K562 (cell line): ENCODE data around the gene DHTKD1. TPM values are rescaled to one million over a fixed set of nuclear protein-coding genes. Genes with fewer than 3 reads are reported as not detected.

ENCODE experiments used
- ASH1L ChIP-seq: fragments of 450-650 bp; IDR thresholded peaks from 2 replicates; pipeline ENCODE4 v1.6.1; 2018; ENCODE audit warnings: borderline replicate concordance, mild to moderate bottlenecking, low read depth; ENCODE audit not compliant: partially characterized antibody
- BRCA1 ChIP-seq, 2 experiments: fragments of 450-650 bp in 1 of 2; sonication (generic) in 1 of 2; formaldehyde crosslinking in 1 of 2; IDR thresholded peaks; 2 replicates each; pipeline versions ENCODE4 v1.5.0 to v1.6.1; 2017 to 2020; ENCODE audit warnings: mild to moderate bottlenecking in 1 of 2, missing genetic modification reagents in 1 of 2
- DMBX1 ChIP-seq: fragments of 250-450 bp; sonication (Bioruptor Pico); IDR thresholded peaks from 2 replicates; pipeline ENCODE4 v1.8.0; 2022; ENCODE audit warnings: inconsistent platforms, mild to moderate bottlenecking, moderate library complexity, borderline replicate concordance
- FOXJ2 ChIP-seq: fragments of 200-800 bp; sonication (Bioruptor generic); IDR thresholded peaks from 2 replicates; pipeline ENCODE4 v1.6.1; 2016; ENCODE audit warnings: missing genetic modification characterization, missing compliant biosample characterization
- FOXM1 ChIP-seq, 2 experiments: fragments of 450-650 bp in 1 of 2; sonication (generic) in 1 of 2; formaldehyde crosslinking in 1 of 2; IDR thresholded peaks; 2 replicates each; pipeline versions ENCODE4 v1.6.1 to v1.9.0; 2017 to 2022; ENCODE audit warnings: low read depth in 2 of 2, mild to moderate bottlenecking in 2 of 2, missing genetic modification reagents in 1 of 2, moderate library complexity in 1 of 2
- ILK ChIP-seq: fragments of 450-650 bp; IDR thresholded peaks from 2 replicates; pipeline ENCODE4 v1.6.1; 2016; ENCODE audit warnings: missing genetic modification characterization, low read depth, mild to moderate bottlenecking, missing compliant biosample characterization, moderate library complexity, borderline replicate concordance
- KLF13 ChIP-seq: fragments of 450-650 bp; IDR thresholded peaks from 2 replicates; pipeline ENCODE4 v1.6.1; 2016; ENCODE audit warnings: missing genetic modification characterization, low read depth, mild to moderate bottlenecking, missing compliant biosample characterization, moderate library complexity, borderline replicate concordance
- MAFG ChIP-seq: fragments of 450-650 bp; conservative IDR thresholded peaks from 2 replicates; pipeline ENCODE4 v1.6.1; 2016; ENCODE audit warnings: missing genetic modification characterization, missing compliant biosample characterization
- PTBP1 ChIP-seq: fragments of 200-400 bp; formaldehyde crosslinking; IDR thresholded peaks from 2 replicates; pipeline ENCODE4 v1.6.1; 2017; ENCODE audit warnings: low read depth, low read length
- PURB ChIP-seq: sonication (generic); formaldehyde crosslinking; IDR thresholded peaks from 2 replicates; pipeline ENCODE4 v1.9.0; 2021; ENCODE audit warnings: low read depth, mild to moderate bottlenecking, missing genetic modification reagents
- RAD21 ChIP-seq, 2 experiments: fragments of 250-450 bp in 1 of 2; fragments of 450-650 bp in 1 of 2; sonication (Bioruptor Pico) in 1 of 2; formaldehyde crosslinking in 1 of 2; IDR thresholded peaks in 1 of 2; conservative IDR thresholded peaks in 1 of 2; 2 replicates each; pipeline versions ENCODE4 v1.4.0 to v1.8.0; 2020 to 2022; ENCODE audit warnings: mild to moderate bottlenecking in 2 of 2, moderate library complexity in 1 of 2
- RHOXF2B ChIP-seq: fragments of 250-450 bp; sonication (Bioruptor Pico); conservative IDR thresholded peaks from 2 replicates; pipeline ENCODE4 v1.5.1; 2021
- SAFB2 ChIP-seq: fragments of 200-400 bp; formaldehyde crosslinking; IDR thresholded peaks from 2 replicates; pipeline ENCODE4 v1.6.1; 2018; ENCODE audit warnings: borderline replicate concordance, low read length, low read depth, moderate library complexity; ENCODE audit not compliant: severe bottlenecking
- TAF9B ChIP-seq: fragments of 450-650 bp; IDR thresholded peaks from 2 replicates; pipeline ENCODE4 v1.6.1; 2018; ENCODE audit warnings: mild to moderate bottlenecking; ENCODE audit not compliant: partially characterized antibody
- ZNF12 ChIP-seq: sonication (generic); formaldehyde crosslinking; IDR thresholded peaks from 2 replicates; pipeline ENCODE4 v1.4.0; 2020; ENCODE audit warnings: mild to moderate bottlenecking, missing genetic modification reagents
- ZNF134 ChIP-seq: fragments of 250-450 bp; sonication (Bioruptor Pico); conservative IDR thresholded peaks from 2 replicates; pipeline ENCODE4 v1.4.0; 2020
- ZNF197 ChIP-seq: fragments of 200-800 bp; sonication (Bioruptor generic); IDR thresholded peaks from 2 replicates; pipeline ENCODE4 v1.6.1; 2016; ENCODE audit warnings: low read depth, missing genetic modification characterization, missing compliant biosample characterization
- ZNF23 ChIP-seq: fragments of 250-450 bp; sonication (Bioruptor Pico); IDR thresholded peaks from 2 replicates; pipeline ENCODE4 v1.4.0; 2020; ENCODE audit warnings: mild to moderate bottlenecking
- ZNF75A ChIP-seq: fragments of 450-650 bp; formaldehyde crosslinking; IDR thresholded peaks from 2 replicates; pipeline ENCODE4 v1.4.0; 2020; ENCODE audit warnings: mild to moderate bottlenecking
- ZNF77 ChIP-seq: fragments of 250-450 bp; sonication (Bioruptor Pico); IDR thresholded peaks from 2 replicates; pipeline ENCODE4 v1.5.0; 2020
- ZNF830 ChIP-seq: fragments of 250-450 bp; sonication (Bioruptor Pico); IDR thresholded peaks from 2 replicates; pipeline ENCODE4 v1.5.0; 2021; ENCODE audit warnings: mild to moderate bottlenecking
- polyA plus RNA-seq, 8 experiments: library from polyadenylated mRNA; depleted of rRNA in 4 of 8; stranded (reverse) in 5 of 8; unstranded in 3 of 8; fragments of >200 nt; fragmentation: Nextera tagmentation in 2 of 8; fragmentation: Illumina TruSeq in 1 of 8; extraction: Ambion mirVana in 2 of 8; extraction: Trizol in 1 of 8; gene quantifications; 2 replicates each; pipeline versions ENCODE4 v1.2.1 to v1.2.3, GENCODE V29; 2011 to 2014; ENCODE audit warnings: inconsistent platforms in 1 of 8, missing spikeins in 1 of 8
- total RNA-seq, 7 experiments: library from RNA; depleted of rRNA in 6 of 7; stranded (reverse); fragments of >200 nt in 6 of 7; fragmentation: Illumina TruSeq in 2 of 7; extraction: Trizol in 2 of 7; gene quantifications; 2 replicates each; pipeline versions ENCODE4 v1.2.1 to v1.2.3, GENCODE V29; 2011 to 2021; ENCODE audit warnings: low replicate concordance in 1 of 7
- TF ChIP-seq, protein P1 (sequence below): fragments of 250-450 bp; sonication (Bioruptor Pico); IDR thresholded peaks from 2 replicates; pipeline ENCODE4 v1.9.0; 2021; ENCODE audit warnings: mild to moderate bottlenecking
- TF ChIP-seq, protein P2 (sequence below): fragments of 200-400 bp; formaldehyde crosslinking; IDR thresholded peaks from 2 replicates; pipeline ENCODE4 v1.6.1; 2017; ENCODE audit warnings: mild to moderate bottlenecking, low read depth, low read length, moderate library complexity
- TF ChIP-seq, protein P3 (sequence below), 3 experiments: fragments of 200-800 bp in 1 of 3; sonication (Bioruptor generic) in 1 of 3; sonication (generic) in 1 of 3; formaldehyde crosslinking in 1 of 3; IDR thresholded peaks; 2 replicates each; pipeline versions ENCODE4 v1.6.1 to v1.8.0; 2016 to 2022; ENCODE audit warnings: mild to moderate bottlenecking in 2 of 3, missing compliant biosample characterization in 2 of 3, missing genetic modification characterization in 2 of 3, missing genetic modification reagents in 1 of 3

Gene DHTKD1
- total and polyA plus RNA-seq, 9 of the 15 experiments (the other 6 are each of a cell fraction or from before 2014, with no cell fraction given), result 3.1 to 19.7 (median 6.8) TPM

GRCh38 chr10:12042797-12043651, 25.7 kb upstream of the DHTKD1 start, which contains the start of gene UPF2 (continued):
- TF ChIP-seq TAF9B, result peak; percentile 42
- TF ChIP-seq, protein P1, sequence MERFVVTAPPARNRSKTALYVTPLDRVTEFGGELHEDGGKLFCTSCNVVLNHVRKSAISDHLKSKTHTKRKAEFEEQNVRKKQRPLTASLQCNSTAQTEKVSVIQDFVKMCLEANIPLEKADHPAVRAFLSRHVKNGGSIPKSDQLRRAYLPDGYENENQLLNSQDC (CRISPR knock-in tag), result no peak
- 0 out of 2 replicates have a peak, but pooled peaks have one; percentile 22 for TF ChIP-seq FOXJ2 (tag)
- TF ChIP-seq, protein P2, sequence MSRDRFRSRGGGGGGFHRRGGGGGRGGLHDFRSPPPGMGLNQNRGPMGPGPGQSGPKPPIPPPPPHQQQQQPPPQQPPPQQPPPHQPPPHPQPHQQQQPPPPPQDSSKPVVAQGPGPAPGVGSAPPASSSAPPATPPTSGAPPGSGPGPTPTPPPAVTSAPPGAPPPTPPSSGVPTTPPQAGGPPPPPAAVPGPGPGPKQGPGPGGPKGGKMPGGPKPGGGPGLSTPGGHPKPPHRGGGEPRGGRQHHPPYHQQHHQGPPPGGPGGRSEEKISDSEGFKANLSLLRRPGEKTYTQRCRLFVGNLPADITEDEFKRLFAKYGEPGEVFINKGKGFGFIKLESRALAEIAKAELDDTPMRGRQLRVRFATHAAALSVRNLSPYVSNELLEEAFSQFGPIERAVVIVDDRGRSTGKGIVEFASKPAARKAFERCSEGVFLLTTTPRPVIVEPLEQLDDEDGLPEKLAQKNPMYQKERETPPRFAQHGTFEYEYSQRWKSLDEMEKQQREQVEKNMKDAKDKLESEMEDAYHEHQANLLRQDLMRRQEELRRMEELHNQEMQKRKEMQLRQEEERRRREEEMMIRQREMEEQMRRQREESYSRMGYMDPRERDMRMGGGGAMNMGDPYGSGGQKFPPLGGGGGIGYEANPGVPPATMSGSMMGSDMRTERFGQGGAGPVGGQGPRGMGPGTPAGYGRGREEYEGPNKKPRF, result no peak
- TF ChIP-seq, protein P3, sequence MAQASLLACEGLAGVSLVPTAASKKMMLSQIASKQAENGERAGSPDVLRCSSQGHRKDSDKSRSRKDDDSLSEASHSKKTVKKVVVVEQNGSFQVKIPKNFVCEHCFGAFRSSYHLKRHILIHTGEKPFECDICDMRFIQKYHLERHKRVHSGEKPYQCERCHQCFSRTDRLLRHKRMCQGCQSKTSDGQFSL (CRISPR knock-in tag; IDR thresholded peaks at IDR 0.05), result no peak
- TF ChIP-seq, protein P3 (tag; IDR thresholded peaks at IDR 0.05), result no peak; a peak in 1 of 4 replicates
- TF ChIP-seq ZNF12 (CRISPR knock-in tag), result no peak; the same call in 1 of the 2 replicates
- no peak for TF ChIP-seq ZNF77
- TF ChIP-seq ASH1L, result peak; percentile 48
- TF ChIP-seq PURB (CRISPR knock-in tag), result no peak
- TF ChIP-seq MAFG (tag), result no peak
- TF ChIP-seq RHOXF2B (CRISPR knock-in tag), result no peak
- 0 out of 2 replicates have a peak, but pooled peaks have one; percentile 19 for TF ChIP-seq ZNF197 (CRISPR knock-in tag)
- peak; percentile 16; the same call in 1 of the 2 replicates for TF ChIP-seq DMBX1
- TF ChIP-seq ZNF75A, result no peak
- no peak for TF ChIP-seq KLF13 (tag)
- TF ChIP-seq ILK, result no peak
- TF ChIP-seq ZNF134 (CRISPR knock-in tag), result no peak
- no peak for TF ChIP-seq ZNF830 (CRISPR knock-in tag)
- TF ChIP-seq PTBP1, result no peak
- peak; percentile 78 for TF ChIP-seq FOXM1 (IDR thresholded peaks at IDR 0.05; ENCODE audit: low read depth)
- no peak; the same call in 1 of the 2 replicates for TF ChIP-seq FOXM1 (CRISPR knock-in tag; IDR thresholded peaks at IDR 0.05; ENCODE audit: low read depth)
- no peak for TF ChIP-seq BRCA1 (IDR thresholded peaks at IDR 0.05)
- no peak for TF ChIP-seq BRCA1 (CRISPR knock-in tag; IDR thresholded peaks at IDR 0.05)
- no peak; a peak in 1 of 4 replicates for TF ChIP-seq RAD21 (CRISPR knock-in tag; conservative IDR thresholded peaks at IDR 0.05 in 1 of 2, IDR thresholded peaks at IDR 0.05 in 1 of 2)
- no peak for TF ChIP-seq SAFB2
- no peak for TF ChIP-seq ZNF23 (CRISPR knock-in tag)
